GM12801 (cell line): ENCODE results near the gene IL1RAPL1.

Experiments
- CTCF ChIP-seq: IDR thresholded peaks from one replicate; pipeline ENCODE4 v1.5.1; 2011; ENCODE audit warnings: control low read depth; ENCODE audit not compliant: insufficient read length; ENCODE audit errors: extremely low read depth

IL1RAPL1 gene

GRCh38 chrX:28581522-28581921, 5.7 kb upstream of the IL1RAPL1 start:
- TF ChIP-seq CTCF = no peak

- no peak for TF ChIP-seq CTCF
These were observed 4.7 kb upstream of the IL1RAPL1 start for GRCh38 chrX:28582511-28582910.

GRCh38 chrX:28584025-28584424, 3.2 kb upstream of the IL1RAPL1 start:
- TF ChIP-seq CTCF = no peak

GRCh38 chrX:28585767-28586166, 1.5 kb upstream of the IL1RAPL1 start:
- TF ChIP-seq CTCF = no peak

GRCh38 chrX:28586286-28586685, 960 bp upstream of the IL1RAPL1 start:
- TF ChIP-seq CTCF = no peak

- no peak for TF ChIP-seq CTCF
These were observed 1.8 kb downstream of the IL1RAPL1 start for GRCh38 chrX:28589046-28589445.

GRCh38 chrX:28590396-28590795, 3.1 kb downstream of the IL1RAPL1 start:
- no peak for TF ChIP-seq CTCF

GRCh38 chrX:28591542-28591941, 4.3 kb downstream of the IL1RAPL1 start:
- no peak for TF ChIP-seq CTCF
